ENCODE results near the gene WNT7B.
"Not testable (repeated sequence)": the region's sequence is repeated elsewhere in the genome, so short reads cannot be mapped to it uniquely, and the experiment has no call there.

The WNT7B gene

GRCh38 chr22:46010207-46010867, 33.4 kb upstream of the WNT7B start:
- no peak overlapping the region for H3K4me3 ChIP-seq
- H3K36me3 ChIP-seq (ENCODE audit: insufficient read depth, low read length): no peaks in the 10 kb centered on the region
- no peaks in the 10 kb centered on the region for H3K9me3 ChIP-seq (ENCODE audit: low read depth, low read length)
- no peak overlapping the region for H3K27ac ChIP-seq
- no peak for DNase-seq (ENCODE audit: low read depth, low spot score)
- no peak overlapping the region for H3K9ac ChIP-seq (ENCODE audit: insufficient read length)
- TF ChIP-seq FOXP2 (optimal IDR thresholded peaks at IDR 0.05; ENCODE audit: control extremely low read depth, extremely low read length, insufficient read depth) (no peak), EZH2 (IDR thresholded peaks at IDR 0.05) (no peak), POLR2AphosphoS5 (IDR thresholded peaks at IDR 0.05; ENCODE audit: borderline replicate concordance, low read depth, low read length) (no peak)

- TF ChIP-seq POLR2AphosphoS5 (IDR thresholded peaks at IDR 0.05; ENCODE audit: borderline replicate concordance, low read depth, low read length) (no peak), EZH2 (IDR thresholded peaks at IDR 0.05) (no peak), FOXP2 (optimal IDR thresholded peaks at IDR 0.05; ENCODE audit: control extremely low read depth, extremely low read length, insufficient read depth) (no peak)
- no peak overlapping the region for H3K9ac ChIP-seq (ENCODE audit: insufficient read length)
- H3K4me3 ChIP-seq: no peak overlapping the region
- no peak for DNase-seq (ENCODE audit: low read depth, low spot score)
- no peaks in the 10 kb centered on the region for H3K36me3 ChIP-seq (ENCODE audit: insufficient read depth, low read length)
- H3K9me3 ChIP-seq (ENCODE audit: low read depth, low read length): no peaks in the 10 kb centered on the region
- no peak overlapping the region for H3K27ac ChIP-seq
These were observed 32.8 kb upstream of the WNT7B start for GRCh38 chr22:46009730-46010129.

DNA sequence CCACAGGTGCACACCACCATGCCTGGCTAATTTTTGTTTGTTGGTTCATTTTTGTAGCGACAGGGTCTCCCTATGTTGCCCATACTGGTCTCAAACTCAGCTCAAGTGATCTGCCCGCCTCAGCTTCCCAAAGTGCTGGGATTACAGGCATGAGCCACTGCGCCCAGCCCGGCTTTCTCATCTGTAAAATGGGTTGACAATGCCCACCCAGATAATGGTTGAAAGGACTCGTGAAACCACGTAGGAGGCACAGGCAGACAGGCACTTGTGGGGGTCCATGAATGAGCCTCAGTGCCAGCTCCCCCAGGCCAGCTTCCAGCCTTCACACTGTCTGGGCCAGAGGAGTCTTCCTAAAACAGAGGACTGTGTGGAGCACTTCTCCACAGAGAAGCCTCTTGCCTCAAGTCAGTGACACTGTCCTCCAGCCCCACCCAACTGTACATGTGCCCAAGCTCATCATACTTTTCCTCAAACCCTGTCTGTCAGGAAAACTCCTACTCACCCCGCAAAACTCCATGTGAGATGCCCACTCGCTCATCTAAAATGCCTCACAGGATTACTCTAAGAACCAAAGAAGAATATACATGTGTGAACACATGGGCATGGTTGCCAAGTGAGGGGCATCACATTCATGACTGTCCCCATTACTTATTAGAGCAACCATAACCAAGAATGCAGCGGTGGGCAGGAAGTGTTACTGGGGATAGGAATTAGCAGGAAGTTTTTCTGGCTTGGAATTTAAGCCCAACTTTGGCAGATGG, 32.1 kb upstream of the WNT7B start:
- Histone ChIP-seq H3K9ac (ENCODE audit: insufficient read length) (no peak overlapping the region), H3K36me3 (ENCODE audit: insufficient read depth, low read length) (no peaks in the 10 kb centered on the region), H3K4me3 (no peak overlapping the region)

GRCh38 chr22:46008291-46008690, 31.3 kb upstream of the WNT7B start:
- no peaks in the 10 kb centered on the region for H3K9me3 ChIP-seq (ENCODE audit: low read depth, low read length)
- H3K4me3 ChIP-seq: peak overlapping the region; percentile 24; the same call in 1 of the 2 replicates
- no peaks in the 10 kb centered on the region for H3K36me3 ChIP-seq (ENCODE audit: insufficient read depth, low read length)
- H3K27ac ChIP-seq: peak overlapping the region; percentile 87
- DNase-seq (ENCODE audit: low read depth, low spot score): no peak
- H3K9ac ChIP-seq (ENCODE audit: insufficient read length): peak overlapping the region; percentile 68
- TF ChIP-seq POLR2AphosphoS5 (IDR thresholded peaks at IDR 0.05; ENCODE audit: borderline replicate concordance, low read depth, low read length) (no peak), FOXP2 (optimal IDR thresholded peaks at IDR 0.05; ENCODE audit: control extremely low read depth, extremely low read length, insufficient read depth) (no peak), EZH2 (IDR thresholded peaks at IDR 0.05) (no peak)

More for the DNA sequence above, 32.1 kb upstream of the WNT7B start:
- peak overlapping the region; percentile 87; the same call in 1 of the 2 replicates for H3K27ac ChIP-seq
- no peaks in the 10 kb centered on the region for H3K9me3 ChIP-seq (ENCODE audit: low read depth, low read length)
- TF ChIP-seq EZH2 (IDR thresholded peaks at IDR 0.05) (no peak), POLR2AphosphoS5 (IDR thresholded peaks at IDR 0.05; ENCODE audit: borderline replicate concordance, low read depth, low read length) (no peak), FOXP2 (optimal IDR thresholded peaks at IDR 0.05; ENCODE audit: control extremely low read depth, extremely low read length, insufficient read depth) (no peak)
- no peak for DNase-seq (ENCODE audit: low read depth, low spot score)

- Histone ChIP-seq H3K9ac (ENCODE audit: insufficient read length) (peak overlapping the region; percentile 68), H3K4me3 (peak overlapping the region; percentile 24; the same call in 1 of the 2 replicates), H3K27ac (peak overlapping the region; percentile 87), H3K9me3 (ENCODE audit: low read depth, low read length) (no peaks in the 10 kb centered on the region), H3K36me3 (ENCODE audit: insufficient read depth, low read length) (no peaks in the 10 kb centered on the region)
- TF ChIP-seq FOXP2 (optimal IDR thresholded peaks at IDR 0.05; ENCODE audit: control extremely low read depth, extremely low read length, insufficient read depth) (peak; percentile 13), POLR2AphosphoS5 (IDR thresholded peaks at IDR 0.05; ENCODE audit: borderline replicate concordance, low read depth, low read length) (peak; percentile 49), EZH2 (IDR thresholded peaks at IDR 0.05) (no peak)
- no peak for DNase-seq (ENCODE audit: low read depth, low spot score)
These were observed 30.9 kb upstream of the WNT7B start for GRCh38 chr22:46007848-46008261.

DNA sequence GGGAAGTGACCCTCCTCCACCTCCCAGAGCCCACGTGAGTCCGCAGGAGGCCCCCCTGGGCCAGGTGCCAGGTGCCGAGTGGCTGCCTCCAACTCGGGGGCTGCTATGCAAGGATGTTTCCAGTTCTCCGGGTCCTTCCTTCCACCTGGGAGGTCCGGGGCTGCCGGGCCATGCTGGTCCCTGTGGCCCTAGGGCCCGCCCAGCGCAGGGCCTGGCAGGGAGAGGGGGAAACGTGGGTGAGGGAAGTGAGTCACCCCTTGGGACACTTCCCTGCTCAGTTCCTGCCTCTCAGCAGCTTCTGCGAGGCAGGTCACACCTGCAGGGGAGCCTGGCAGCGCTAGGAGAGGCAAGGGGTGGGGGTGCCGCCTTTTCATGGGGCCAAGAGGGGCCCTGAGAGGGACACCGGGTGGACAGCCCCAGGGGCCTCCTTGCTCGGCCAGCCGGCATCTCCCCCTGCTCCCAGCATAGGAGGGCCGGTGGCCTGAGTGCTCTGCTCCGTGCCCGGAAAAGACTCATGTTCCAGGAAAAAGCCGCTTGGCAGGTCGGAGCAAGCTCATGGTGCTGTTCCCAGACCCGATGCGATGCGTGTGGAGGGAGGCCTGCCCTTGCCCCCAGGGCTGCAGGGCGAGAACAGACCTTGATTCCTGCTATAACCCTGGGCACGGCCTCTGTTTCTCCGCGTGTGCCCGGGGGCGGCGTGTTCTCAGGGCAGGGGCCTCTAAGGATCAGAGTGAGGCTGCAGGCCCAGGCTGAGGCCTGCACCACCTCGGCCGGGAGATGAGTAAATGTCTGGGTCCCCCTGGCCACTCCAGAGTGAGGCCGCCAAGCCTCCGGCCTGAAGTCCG, 30.3 kb upstream of the WNT7B start:
- DNase-seq (ENCODE audit: low read depth, low spot score): no peak
- no peaks in the 10 kb centered on the region for H3K36me3 ChIP-seq (ENCODE audit: insufficient read depth, low read length)
- H3K9ac ChIP-seq (ENCODE audit: insufficient read length): peak overlapping the region; percentile 68
- H3K9me3 ChIP-seq (ENCODE audit: low read depth, low read length): no peaks in the 10 kb centered on the region
- TF ChIP-seq FOXP2 (optimal IDR thresholded peaks at IDR 0.05; ENCODE audit: control extremely low read depth, extremely low read length, insufficient read depth) (no peak), POLR2AphosphoS5 (IDR thresholded peaks at IDR 0.05; ENCODE audit: borderline replicate concordance, low read depth, low read length) (no peak), EZH2 (IDR thresholded peaks at IDR 0.05) (no peak)
- H3K27ac ChIP-seq: peak overlapping the region; percentile 87
- no peak overlapping the region for H3K4me3 ChIP-seq

GRCh38 chr22:46006379-46007002, 29.5 kb upstream of the WNT7B start:
- no peaks in the 10 kb centered on the region for H3K9me3 ChIP-seq (ENCODE audit: low read depth, low read length)
- H3K27ac ChIP-seq: peak overlapping the region; percentile 87; the same call in 1 of the 2 replicates
- H3K36me3 ChIP-seq (ENCODE audit: insufficient read depth, low read length): no peaks in the 10 kb centered on the region
- TF ChIP-seq EZH2 (IDR thresholded peaks at IDR 0.05): no peak
- no peak for TF ChIP-seq FOXP2 (optimal IDR thresholded peaks at IDR 0.05; ENCODE audit: control extremely low read depth, extremely low read length, insufficient read depth)
- TF ChIP-seq POLR2AphosphoS5 (IDR thresholded peaks at IDR 0.05; ENCODE audit: borderline replicate concordance, low read depth, low read length): no peak
- DNase-seq (ENCODE audit: low read depth, low spot score): no peak
- peak overlapping the region; percentile 23; the same call in 1 of the 2 replicates for H3K4me3 ChIP-seq
- H3K9ac ChIP-seq (ENCODE audit: insufficient read length): no peak overlapping the region

GRCh38 chr22:46005116-46005705, 28.2 kb upstream of the WNT7B start:
- not testable (repeated sequence) for H3K27ac ChIP-seq; H3K9ac ChIP-seq (ENCODE audit: insufficient read length)

More at GRCh38 chr22:46005116-46005705, 28.2 kb upstream of the WNT7B start:
- not testable (repeated sequence) for H3K36me3 ChIP-seq (ENCODE audit: insufficient read depth, low read length); DNase-seq (ENCODE audit: low read depth, low spot score); H3K4me3 ChIP-seq; H3K9me3 ChIP-seq (ENCODE audit: low read depth, low read length)
